ENCODE data around the gene UEVLD.
"Not testable (repeated sequence)": the region's sequence is repeated elsewhere in the genome, so short reads cannot be mapped to it uniquely, and the experiment has no call there.

UEVLD gene

GRCh38 chr11:18615628-18616392, 27.3 kb upstream of the UEVLD start:
- Histone ChIP-seq H3K9me3 (no peaks in the 10 kb centered on the region), H3K4me1 (peaks cover 30% of the 10 kb centered on the region), H3K4me2 (no peak overlapping the region), H3K36me3 (peaks cover 48% of the 10 kb centered on the region), H3K4me3 (no peak overlapping the region), H4K20me1 (peaks cover 69% of the 10 kb centered on the region), H3K27ac (no peak overlapping the region), H3K27me3 (no peaks in the 10 kb centered on the region), H3K9ac (no peak overlapping the region)
- TF ChIP-seq Cebpa-rat (IDR thresholded peaks at IDR 0.05), result no peak

GRCh38 chr11:18614667-18615066, 26.1 kb upstream of the UEVLD start:
- Histone ChIP-seq H3K36me3 (peaks cover 59% of the 10 kb centered on the region), H3K4me2 (no peak overlapping the region), H3K4me1 (peaks cover 29% of the 10 kb centered on the region), H4K20me1 (peaks cover 57% of the 10 kb centered on the region), H3K9me3 (no peaks in the 10 kb centered on the region), H3K9ac (no peak overlapping the region), H3K27ac (no peak overlapping the region), H3K4me3 (no peak overlapping the region), H3K27me3 (no peaks in the 10 kb centered on the region)
- no peak for TF ChIP-seq Cebpa-rat (IDR thresholded peaks at IDR 0.05)

GRCh38 chr11:18612394-18612793, 23.9 kb upstream of the UEVLD start:
- peaks cover 79% of the 10 kb centered on the region for H3K36me3 ChIP-seq
- H3K27me3 ChIP-seq, result no peaks in the 10 kb centered on the region
- H3K4me2 ChIP-seq, result no peak overlapping the region
- no peaks in the 10 kb centered on the region for H3K9me3 ChIP-seq
- no peak overlapping the region for H3K9ac ChIP-seq
- no peak for TF ChIP-seq Cebpa-rat (IDR thresholded peaks at IDR 0.05)
- H3K4me3 ChIP-seq, result no peak overlapping the region
- peaks cover 35% of the 10 kb centered on the region for H4K20me1 ChIP-seq
- peaks cover 7% of the 10 kb centered on the region for H3K4me1 ChIP-seq
- no peak overlapping the region for H3K27ac ChIP-seq

- Histone ChIP-seq H4K20me1 (0 out of 2 replicates have a peak, but pooled peaks cover 24% of the 10 kb centered on the region), H3K36me3 (peaks cover 86% of the 10 kb centered on the region), H3K9ac (no peak overlapping the region), H3K4me3 (no peak overlapping the region), H3K9me3 (no peaks in the 10 kb centered on the region), H3K4me1 (no peaks in the 10 kb centered on the region), H3K4me2 (no peak overlapping the region), H3K27ac (no peak overlapping the region), H3K27me3 (no peaks in the 10 kb centered on the region)
- no peak for TF ChIP-seq Cebpa-rat (IDR thresholded peaks at IDR 0.05)
These were observed 22.7 kb upstream of the UEVLD start for GRCh38 chr11:18611196-18611595.

GRCh38 chr11:18608376-18608775, 19.8 kb upstream of the UEVLD start:
- Histone ChIP-seq H3K4me1 (no peaks in the 10 kb centered on the region), H3K27ac (no peak overlapping the region), H3K27me3 (no peaks in the 10 kb centered on the region), H3K36me3 (peaks cover 73% of the 10 kb centered on the region), H3K4me3 (no peak overlapping the region), H3K9ac (no peak overlapping the region), H3K9me3 (no peaks in the 10 kb centered on the region), H3K4me2 (no peak overlapping the region), H4K20me1 (0 out of 2 replicates have a peak, but pooled peaks cover 3% of the 10 kb centered on the region)
- no peak for TF ChIP-seq Cebpa-rat (IDR thresholded peaks at IDR 0.05)

- H3K27me3 ChIP-seq, result no peaks in the 10 kb centered on the region
- no peaks in the 10 kb centered on the region for H3K4me1 ChIP-seq
- no peak overlapping the region for H3K4me3 ChIP-seq
- TF ChIP-seq Cebpa-rat (IDR thresholded peaks at IDR 0.05), result no peak
- no peak overlapping the region for H3K4me2 ChIP-seq
- no peak overlapping the region for H3K27ac ChIP-seq
- H3K36me3 ChIP-seq, result peaks cover 21% of the 10 kb centered on the region
- no peaks in the 10 kb centered on the region for H3K9me3 ChIP-seq
- H3K9ac ChIP-seq, result no peak overlapping the region
- H4K20me1 ChIP-seq, result no peaks in the 10 kb centered on the region
These were observed 12.5 kb upstream of the UEVLD start for GRCh38 chr11:18600915-18601569.

GRCh38 chr11:18599739-18600230, 11.3 kb upstream of the UEVLD start, which contains the start of gene MISFA:
Gene MISFA, plus strand, starts transcription at chr11:18599789. Its CDS starts 140 bp downstream, at chr11:18599929.
- no peaks in the 10 kb centered on the region for H3K9me3 ChIP-seq
- TF ChIP-seq Cebpa-rat (IDR thresholded peaks at IDR 0.05), result no peak
- H3K9ac ChIP-seq, result no peak within 1 kb of the TSS
- no peak within 1 kb of the TSS for H3K27ac ChIP-seq
- H3K27me3 ChIP-seq, result no peaks in the 10 kb centered on the region
- H3K4me2 ChIP-seq, result no peak within 1 kb of the TSS
- no peaks in the 10 kb centered on the region for H3K4me1 ChIP-seq
- H4K20me1 ChIP-seq, result no peaks in the 10 kb centered on the region
- peaks cover 21% of the 10 kb centered on the region for H3K36me3 ChIP-seq
- H3K4me3 ChIP-seq, result no peak within 1 kb of the TSS

- Histone ChIP-seq H3K4me2 (no peak overlapping the region), H3K27ac (no peak overlapping the region), H3K9ac (no peak overlapping the region), H3K9me3 (no peaks in the 10 kb centered on the region), H3K36me3 (peaks cover 16% of the 10 kb centered on the region), H3K4me1 (peaks cover 8% of the 10 kb centered on the region), H3K4me3 (no peak overlapping the region), H3K27me3 (no peaks in the 10 kb centered on the region), H4K20me1 (no peaks in the 10 kb centered on the region)
- no peak for TF ChIP-seq Cebpa-rat (IDR thresholded peaks at IDR 0.05)
These were observed 6.6 kb upstream of the UEVLD start for GRCh38 chr11:18594999-18595749.

- H3K4me1 ChIP-seq, result peaks cover 19% of the 10 kb centered on the region
- not testable (repeated sequence) for H4K20me1 ChIP-seq, H3K4me2 ChIP-seq, H3K27ac ChIP-seq, H3K9me3 ChIP-seq, H3K9ac ChIP-seq, H3K4me3 ChIP-seq, H3K27me3 ChIP-seq
- H3K36me3 ChIP-seq, result peaks cover 16% of the 10 kb centered on the region
These were observed 5.6 kb upstream of the UEVLD start for GRCh38 chr11:18594088-18594487.

Data from BLaER1 (cell line).